NCI-H1694 treated with DMSO at 0.1 percent for 48 hours (cell line): ENCODE measurements around the gene GPX4.

Experiments
- DNase-seq: peaks from one replicate; lab custom pipeline; 2025; lab: John Stamatoyannopoulos, UW

The GPX4 gene

DNA sequence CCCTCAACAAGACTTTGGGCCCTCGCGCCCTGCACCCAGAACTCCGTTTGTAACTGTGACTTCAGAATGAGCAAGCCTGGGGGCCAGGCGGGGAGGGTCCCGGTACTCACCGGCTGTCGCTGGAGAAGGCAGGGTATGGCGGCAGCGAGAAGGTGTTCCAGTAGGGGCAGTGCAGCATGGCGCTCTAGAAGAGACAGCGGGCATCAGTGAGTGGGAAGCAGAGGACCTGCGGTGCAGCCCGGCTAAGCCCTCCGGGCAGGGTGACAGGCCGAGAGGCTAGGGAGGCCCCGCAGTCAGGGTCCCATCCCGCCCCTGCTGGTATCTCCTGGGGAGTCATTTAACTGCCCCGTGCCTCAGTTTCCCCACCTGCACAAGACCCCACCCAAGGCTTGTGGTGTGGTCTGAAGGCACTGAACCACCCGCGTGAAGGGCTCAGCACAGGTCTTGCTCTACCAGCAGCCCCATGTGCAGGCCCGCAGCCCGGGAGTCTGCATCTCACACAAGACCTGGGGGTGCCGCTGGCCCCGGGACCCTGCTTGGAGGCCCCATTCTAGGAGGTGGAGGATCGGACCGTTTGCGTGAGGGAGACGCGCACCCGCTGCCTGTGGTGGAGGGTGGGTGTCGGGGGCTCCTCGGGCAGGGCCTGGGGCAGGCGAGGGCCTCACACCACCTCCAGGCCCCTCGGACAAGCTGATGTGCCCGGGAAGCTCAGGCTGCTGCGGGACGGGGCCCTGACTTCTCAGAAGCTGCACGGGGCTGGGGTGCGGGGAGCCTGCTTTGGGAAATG, 45.7 kb downstream of the GPX4 start:
- no peak for DNase-seq

DNA sequence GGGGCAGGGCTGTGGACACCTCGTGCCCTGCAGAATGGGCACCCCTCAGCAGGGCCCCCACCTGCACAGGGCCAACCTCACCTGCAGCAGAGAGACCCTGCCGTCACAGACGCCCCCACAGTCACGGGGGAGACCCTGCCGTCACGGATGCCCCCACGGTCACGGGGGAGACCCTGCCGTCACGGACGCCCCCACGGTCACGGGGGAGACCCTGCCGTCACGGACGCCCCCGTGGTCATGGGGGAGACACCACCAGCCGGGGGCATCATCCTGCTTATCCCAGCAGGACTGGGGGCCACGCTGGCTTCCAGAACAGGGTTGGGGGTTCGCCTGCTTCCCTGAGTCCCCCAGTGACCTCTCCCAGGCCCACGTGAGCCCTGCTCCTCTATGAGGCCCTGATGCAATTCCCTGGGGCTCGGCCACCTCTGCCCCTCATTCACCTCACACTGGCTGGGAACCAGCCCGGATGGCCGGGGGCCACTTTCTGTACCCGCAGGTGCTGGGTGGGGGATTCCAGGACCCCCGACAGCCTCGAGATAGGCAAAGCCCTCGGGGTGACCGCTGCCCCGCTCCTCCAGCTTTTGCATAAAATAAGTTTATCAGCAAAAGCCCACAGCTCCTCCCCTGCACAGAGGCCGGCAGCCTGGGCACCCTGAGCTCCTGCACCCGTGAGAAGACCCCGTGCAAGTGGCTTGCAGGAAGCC, 46.7 kb downstream of the GPX4 start:
- no peak for DNase-seq

DNA sequence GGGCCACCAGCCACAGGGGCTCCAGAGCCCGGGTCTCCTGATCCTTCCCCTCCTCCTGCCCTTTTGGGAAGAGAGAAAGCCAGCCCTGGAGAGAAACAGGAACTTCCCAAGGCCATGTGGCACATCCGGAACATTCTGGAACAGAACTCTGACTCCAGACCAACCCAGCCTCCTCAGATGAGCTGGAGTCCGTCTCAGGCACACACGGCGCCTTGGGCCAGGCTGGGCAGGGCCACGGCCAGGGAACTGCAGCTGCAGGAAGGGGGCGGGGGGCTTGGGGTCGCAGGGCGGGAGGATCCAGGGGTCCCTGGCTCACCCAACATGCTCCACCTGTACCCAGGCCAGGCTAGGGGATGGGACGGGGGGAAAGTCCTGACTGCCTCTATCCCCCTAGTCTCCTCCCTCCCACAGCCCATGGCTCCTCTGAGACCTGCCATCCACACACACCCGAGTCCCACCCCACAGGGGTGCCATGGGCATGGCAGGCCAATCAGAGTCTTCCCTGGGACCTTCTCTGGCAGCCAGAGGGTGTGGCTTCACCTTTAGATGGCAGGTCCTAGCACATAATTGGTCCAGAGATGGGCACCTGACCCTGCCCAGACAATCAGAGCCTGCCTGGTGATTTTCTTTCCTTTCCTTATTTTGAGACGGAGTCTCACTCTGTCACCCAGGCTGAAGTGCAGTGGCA, 47.4 kb downstream of the GPX4 start:
- DNase-seq: no peak

DNA sequence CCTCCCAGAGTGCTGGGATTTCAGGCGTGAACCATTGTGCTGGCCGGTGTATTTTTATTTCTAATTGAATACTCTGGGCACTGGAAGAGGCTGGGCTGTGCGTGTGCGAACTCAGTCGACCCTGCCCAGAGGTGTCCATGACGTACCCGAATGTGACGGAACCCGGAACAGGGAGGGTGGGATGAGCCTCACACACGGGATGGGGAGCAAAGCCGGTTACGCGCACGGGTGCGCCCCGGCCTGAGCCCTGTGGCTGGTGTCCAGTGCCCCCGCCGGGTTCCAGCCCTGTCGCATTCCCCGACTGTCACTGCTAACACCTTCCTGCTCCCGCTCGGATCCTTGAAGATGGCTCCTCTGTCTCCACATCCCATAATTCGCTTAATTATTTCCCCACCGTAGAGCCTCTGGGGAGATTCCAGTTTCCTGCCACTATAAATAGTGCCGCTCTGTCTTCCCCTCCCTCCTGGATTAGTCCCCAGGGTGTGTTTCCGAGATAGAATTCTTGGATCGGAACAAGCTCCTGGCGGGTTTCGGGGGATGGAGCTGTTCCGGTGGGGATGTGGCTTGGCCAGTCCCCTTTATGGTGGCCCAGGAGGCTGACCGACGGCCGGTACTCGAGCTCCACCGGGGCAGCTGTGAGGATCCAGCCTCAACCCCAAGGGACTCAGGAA, 48.3 kb downstream of the GPX4 start:
- DNase-seq: no peak

DNA sequence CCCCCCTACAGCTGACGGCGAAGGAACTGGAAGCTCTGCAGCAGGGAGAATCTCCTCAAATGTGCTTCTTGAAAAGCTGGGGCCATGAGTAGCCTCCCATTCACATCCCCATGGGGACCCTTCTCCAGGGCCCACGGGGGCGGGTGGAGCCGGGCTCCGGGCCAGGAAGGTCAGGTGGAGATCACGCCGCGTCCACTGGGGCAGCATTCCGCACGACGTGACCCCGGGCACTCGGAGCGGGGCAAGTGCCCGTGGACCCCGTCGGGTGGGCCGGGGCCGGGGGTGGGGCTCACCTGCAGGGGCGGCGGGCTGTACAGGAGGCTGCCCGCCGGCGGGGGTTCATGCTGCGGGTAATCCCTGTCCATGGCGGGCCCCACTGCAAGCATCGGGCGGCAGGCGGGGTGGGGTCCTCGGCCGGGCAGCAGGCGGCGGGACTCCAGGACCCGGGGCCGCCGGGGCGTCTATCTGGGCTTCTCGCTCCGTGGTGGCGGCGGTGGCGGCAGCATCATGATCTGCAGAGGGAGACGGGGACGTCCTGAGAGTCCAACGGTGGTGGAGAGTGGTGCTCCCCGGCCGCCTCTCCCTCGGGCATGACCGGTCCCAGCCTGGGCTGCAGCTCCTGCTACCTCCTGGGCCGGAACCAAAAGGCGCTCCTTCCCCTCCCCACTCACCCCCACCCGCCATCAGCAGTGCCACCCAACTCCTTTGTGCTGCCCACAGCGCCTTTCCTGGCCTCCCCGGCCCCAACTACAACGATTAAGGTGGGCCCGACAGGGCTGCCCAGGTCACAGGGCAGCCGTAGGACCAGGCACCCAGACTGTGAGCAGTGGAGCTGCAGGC, 50.3 kb downstream of the GPX4 start:
- DNase-seq: no peak

DNA sequence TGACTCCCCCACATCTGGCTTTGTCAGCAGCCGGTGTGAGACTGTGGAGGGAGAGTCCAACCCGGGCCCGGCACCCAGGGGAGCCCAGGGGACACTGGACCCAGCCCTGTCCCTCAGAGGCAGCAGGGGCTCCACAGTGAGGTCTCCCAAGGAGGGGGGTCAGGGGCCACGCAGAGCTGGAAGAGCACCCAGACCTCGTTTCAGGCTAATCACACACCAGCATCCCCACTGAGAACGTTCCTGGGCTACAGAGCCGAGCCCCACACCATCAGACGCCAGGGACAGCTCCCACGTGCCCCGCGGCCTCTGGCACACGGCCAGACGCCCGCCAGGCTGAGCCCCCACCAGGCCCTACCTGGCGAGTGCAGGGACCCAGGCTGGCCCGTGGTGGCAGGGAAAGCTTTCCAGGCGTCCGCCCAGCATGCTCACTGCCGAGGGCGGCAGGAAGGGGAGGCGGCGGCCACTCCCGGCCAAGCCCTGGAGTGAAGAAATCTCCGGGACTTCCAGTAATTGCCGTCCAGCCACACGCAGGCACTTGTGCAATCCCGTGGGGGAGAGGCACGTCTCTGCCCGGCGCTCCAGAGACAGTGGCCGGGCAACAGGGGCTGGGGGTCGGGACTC, 51.0 kb downstream of the GPX4 start:
- no peak for DNase-seq

DNA sequence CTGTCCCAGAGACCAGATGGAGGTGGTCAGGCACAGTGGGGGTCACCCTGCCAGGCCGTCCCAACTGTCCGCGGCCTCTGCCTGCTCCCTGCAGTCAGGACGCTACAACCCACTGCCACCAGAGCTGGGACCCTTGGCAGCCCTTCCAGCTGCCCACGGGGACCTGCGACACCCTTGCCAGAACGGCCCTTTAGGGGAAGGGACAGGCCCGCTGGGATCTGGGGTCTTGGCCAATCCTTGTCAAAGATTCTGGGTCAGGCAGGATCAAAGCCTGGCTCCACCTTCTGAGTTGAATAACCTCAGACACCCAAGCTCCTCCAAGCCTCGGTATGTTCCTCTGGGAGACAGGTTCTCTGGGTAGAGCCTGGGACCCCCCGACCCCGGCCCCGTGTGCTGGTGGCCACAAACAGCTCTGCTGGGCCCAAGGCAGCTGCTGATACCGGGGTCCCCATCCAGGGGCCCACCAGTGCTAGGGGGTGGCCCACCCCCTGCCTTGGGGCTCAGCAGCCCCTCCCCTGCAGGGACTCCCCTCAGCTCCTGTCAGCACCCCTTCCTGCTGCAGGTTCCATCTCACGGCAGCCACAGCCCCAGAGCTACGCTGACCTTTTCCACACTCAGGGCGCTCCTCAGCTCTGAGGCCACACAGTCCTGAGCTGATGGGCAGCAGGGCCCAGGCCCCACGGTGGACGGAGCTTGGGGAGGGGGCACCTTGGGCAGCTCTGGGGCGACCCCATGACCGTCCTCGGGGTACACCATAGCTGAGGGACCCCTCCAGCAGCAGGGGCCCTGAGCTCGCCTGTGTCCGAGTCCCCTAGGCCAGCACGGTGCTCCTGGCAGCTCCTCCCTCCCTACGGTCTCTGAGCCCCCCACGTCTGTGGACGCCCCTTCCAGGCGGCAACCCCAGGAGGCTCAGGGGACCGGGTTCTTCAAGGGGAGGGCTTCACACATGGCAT, 51.8 kb downstream of the GPX4 start:
- DNase-seq: no peak
